ENCODE data around the gene GSK3B.

- TF ChIP-seq JUND (IDR thresholded peaks at IDR 0.05) (no peak), REST (IDR thresholded peaks at IDR 0.05; ENCODE audit: low read depth) (no peak), CTCF (IDR thresholded peaks at IDR 0.05 in 2 of 3, conservative IDR thresholded peaks at IDR 0.05 in 1 of 3; ENCODE audit: borderline replicate concordance in 1 of 3, insufficient read depth in 1 of 3, low read depth in 2 of 3, low read length in 2 of 3) (no peak), POLR2A (IDR thresholded peaks at IDR 0.05; ENCODE audit: borderline replicate concordance, extremely low read depth, insufficient read depth, insufficient read length) (no peak), EZH2 (IDR thresholded peaks at IDR 0.05) (no peak), SIN3A (IDR thresholded peaks at IDR 0.05; ENCODE audit: low read depth) (no peak), ZBTB33 (IDR thresholded peaks at IDR 0.05; ENCODE audit: extremely low read depth, insufficient replicate concordance, low read length) (no peak), POLR2AphosphoS5 (IDR thresholded peaks at IDR 0.05; ENCODE audit: low read depth, low read length) (no peak), RAD21 (IDR thresholded peaks at IDR 0.05; ENCODE audit: low read depth) (no peak), YY1 (IDR thresholded peaks at IDR 0.05; ENCODE audit: extremely low read depth, insufficient replicate concordance, low read depth, low read length) (no peak), MAX (IDR thresholded peaks at IDR 0.05) (no peak), CEBPB (IDR thresholded peaks at IDR 0.05; ENCODE audit: low read depth) (no peak)
- TF ChIP-seq, protein P1, sequence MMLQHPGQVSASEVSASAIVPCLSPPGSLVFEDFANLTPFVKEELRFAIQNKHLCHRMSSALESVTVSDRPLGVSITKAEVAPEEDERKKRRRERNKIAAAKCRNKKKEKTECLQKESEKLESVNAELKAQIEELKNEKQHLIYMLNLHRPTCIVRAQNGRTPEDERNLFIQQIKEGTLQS (IDR thresholded peaks at IDR 0.05): no peak
These were observed 4.5 kb upstream of the GSK3B start for GRCh38 chr3:120098710-120099109.

All from HCT116 (cell line).